H1 (cell line): ENCODE results near the gene IFI16. TPM values are rescaled to one million over a fixed set of nuclear protein-coding genes. Genes with fewer than 3 reads are reported as not detected.

Source experiments
- CTCF ChIA-PET: fragments of 300-600 bp; sonication (Branson Sonifier 250); formaldehyde crosslinking; loops from one replicate; lab custom pipeline; 2021; ENCODE audit not compliant: partially characterized antibody; lab: Charles Lee
- POLR2A ChIA-PET: fragments of 300-600 bp; sonication (Branson Sonifier 250); formaldehyde crosslinking; loops from one replicate; lab custom pipeline; 2021; ENCODE audit warnings: inconsistent platforms; ENCODE audit not compliant: partially characterized antibody; lab: Charles Lee
- DNase-seq, 2 experiments: peaks; one replicate each; pipeline versions ENCODE4 v3.0.0 to v3.0.0-alpha.2; 2010 to 2022; ENCODE audit warnings: low spot score in 2 of 2, low read depth in 1 of 2, mixed read lengths in 1 of 2
- FAIRE-seq: peaks from 2 replicates; lab custom pipeline; 2011; peaks lifted over from hg19 to GRCh38; lab: Jason Lieb, UNC
- H2AFZ ChIP-seq: 2 replicates; pipeline ENCODE4 v1.8.1; 2012; ENCODE audit warnings: low read length, inconsistent platforms
- H2AK5ac ChIP-seq: 2 replicates; pipeline ENCODE4 v1.6.1; 2013; ENCODE audit warnings: low read depth, low read length
- H2BK120ac ChIP-seq: replicated peaks from 2 replicates; pipeline ENCODE3; 2013; ENCODE audit warnings: low read depth, low read length, inconsistent platforms
- H2BK12ac ChIP-seq: 2 replicates; pipeline ENCODE4 v1.6.1; 2013; ENCODE audit warnings: low read depth, low read length
- H2BK15ac ChIP-seq: 2 replicates; pipeline ENCODE4 v1.6.1; 2013; ENCODE audit warnings: low read length
- H2BK20ac ChIP-seq: 2 replicates; pipeline ENCODE4 v1.6.1; 2013; ENCODE audit warnings: low read length
- H2BK5ac ChIP-seq: 2 replicates; pipeline ENCODE4 v1.6.1; 2013; ENCODE audit warnings: low read depth, low read length
- H3K14ac ChIP-seq: 2 replicates; pipeline ENCODE4 v1.6.1; 2013; ENCODE audit warnings: inconsistent platforms; ENCODE audit not compliant: insufficient read length
- H3K18ac ChIP-seq: 2 replicates; pipeline ENCODE4 v1.6.1; 2013; ENCODE audit warnings: low read length; ENCODE audit errors: extremely low read depth
- H3K23ac ChIP-seq: 2 replicates; pipeline ENCODE4 v1.6.1; 2013; ENCODE audit warnings: inconsistent platforms; ENCODE audit not compliant: insufficient read length
- H3K23me2 ChIP-seq: 2 replicates; pipeline ENCODE4 v1.6.1; 2013; ENCODE audit warnings: low read depth, low read length
- H3K27ac ChIP-seq: 2 replicates; pipeline ENCODE4 v1.6.1; 2011; ENCODE audit warnings: low read depth, low read length, inconsistent platforms
- H3K27me3 ChIP-seq, 4 experiments: replicated peaks in 1 of 4; 1 replicate in 1 of 4; 2 replicates in 3 of 4; pipeline versions ENCODE4 v1.6.1 to v1.8.1; 2011 to 2013; ENCODE audit warnings: low read length in 3 of 4, mild to moderate bottlenecking in 3 of 4, inconsistent platforms in 2 of 4, mixed read lengths in 2 of 4, moderate library complexity in 1 of 4; ENCODE audit not compliant: control insufficient read depth in 3 of 4, insufficient read depth in 3 of 4; ENCODE audit errors: extremely low read depth in 1 of 4
- H3K36me3 ChIP-seq, 4 experiments: 2 replicates each; pipeline versions ENCODE4 v1.6.1 to v1.8.1; 2011 to 2013; ENCODE audit warnings: mild to moderate bottlenecking in 4 of 4, low read length in 3 of 4, moderate library complexity in 2 of 4, control low read depth in 1 of 4, inconsistent platforms in 1 of 4; ENCODE audit not compliant: insufficient read depth in 4 of 4, control insufficient read depth in 2 of 4
- H3K4ac ChIP-seq: replicated peaks from 2 replicates; pipeline ENCODE3; 2013; ENCODE audit warnings: low read length, low read depth, mixed read lengths, inconsistent platforms; ENCODE audit not compliant: insufficient read length
- H3K4me1 ChIP-seq, 4 experiments: replicated peaks in 1 of 4; 1 replicate in 1 of 4; 2 replicates in 3 of 4; pipeline versions ENCODE4 v1.6.1 to v1.8.1; 2011 to 2013; ENCODE audit warnings: low read length in 3 of 4, inconsistent platforms in 2 of 4, mixed read lengths in 1 of 4; ENCODE audit not compliant: insufficient read depth in 4 of 4, control insufficient read depth in 3 of 4
- H3K4me2 ChIP-seq, 2 experiments: 2 replicates each; pipeline versions ENCODE4 v1.6.1 to v1.8.1; 2011 to 2013; ENCODE audit warnings: low read depth in 2 of 2, low read length in 2 of 2, control low read depth in 1 of 2, inconsistent platforms in 1 of 2, mild to moderate bottlenecking in 1 of 2; ENCODE audit not compliant: insufficient read depth in 1 of 2
- H3K4me3 ChIP-seq, 4 experiments: fragments of 200-600, 300-600 bp in 1 of 4; sonication (generic), shearing (Covaris generic), sonication (Bioruptor Twin) in 1 of 4; 2 replicates each; pipeline versions ENCODE4 v1.5.1 to v1.8.1; 2011 to 2016; ENCODE audit warnings: low read length in 4 of 4, low read depth in 3 of 4, control low read depth in 2 of 4, inconsistent platforms in 2 of 4, mild to moderate bottlenecking in 2 of 4, mixed read lengths in 1 of 4, moderate library complexity in 1 of 4; ENCODE audit not compliant: insufficient read depth in 2 of 4; ENCODE audit errors: extremely low read depth in 1 of 4
- H3K56ac ChIP-seq: replicated peaks from 2 replicates; pipeline ENCODE3; 2013; ENCODE audit warnings: low read depth, mild to moderate bottlenecking, mixed read lengths, low read length, inconsistent platforms; ENCODE audit not compliant: insufficient read length
- H3K79me1 ChIP-seq: 2 replicates; pipeline ENCODE4 v1.6.1; 2013; ENCODE audit warnings: low read depth, low read length, control low read depth
- H3K79me2 ChIP-seq, 2 experiments: 2 replicates each; pipeline versions ENCODE4 v1.6.1 to v1.8.1; 2012 to 2013; ENCODE audit warnings: low read length in 2 of 2, mild to moderate bottlenecking in 2 of 2, inconsistent platforms in 1 of 2; ENCODE audit not compliant: insufficient read depth in 2 of 2, control insufficient read depth in 1 of 2
- H3K9ac ChIP-seq, 4 experiments: replicated peaks in 1 of 4; 1 replicate in 1 of 4; 2 replicates in 3 of 4; pipeline versions ENCODE4 v1.6.1 to v1.8.1; 2011 to 2013; ENCODE audit warnings: low read depth in 3 of 4, low read length in 3 of 4, control low read depth in 2 of 4, mild to moderate bottlenecking in 2 of 4, moderate library complexity in 2 of 4, inconsistent platforms in 1 of 4; ENCODE audit errors: extremely low read depth in 1 of 4
- H3K9me3 ChIP-seq, 2 experiments: 2 replicates each; pipeline versions ENCODE4 v1.6.1 to v1.8.1; 2012 to 2013; ENCODE audit warnings: mild to moderate bottlenecking in 2 of 2, moderate library complexity in 2 of 2, control low read depth in 1 of 2, inconsistent platforms in 1 of 2, low read depth in 1 of 2, low read length in 1 of 2, mixed read lengths in 1 of 2; ENCODE audit not compliant: insufficient read depth in 2 of 2
- H4K20me1 ChIP-seq, 2 experiments: replicated peaks in 1 of 2; 2 replicates each; pipeline versions ENCODE3 to v1.8.1; 2011 to 2013; ENCODE audit warnings: inconsistent platforms in 2 of 2, low read length in 2 of 2, mild to moderate bottlenecking in 1 of 2; ENCODE audit not compliant: insufficient read depth in 2 of 2, control insufficient read depth in 1 of 2
- H4K5ac ChIP-seq: 2 replicates; pipeline ENCODE4 v1.6.1; 2013; ENCODE audit warnings: low read length, low read depth, mixed read lengths, inconsistent platforms; ENCODE audit not compliant: insufficient read length
- H4K8ac ChIP-seq: 2 replicates; pipeline ENCODE4 v1.8.0; 2013; ENCODE audit warnings: mild to moderate bottlenecking, moderate library complexity, low read length, inconsistent platforms; ENCODE audit not compliant: insufficient read depth; ENCODE audit errors: extremely low read depth
- H4K91ac ChIP-seq: replicated peaks from 2 replicates; pipeline ENCODE3; 2013; ENCODE audit warnings: low read length, mixed read lengths, inconsistent platforms; ENCODE audit not compliant: insufficient read length
- GTF2F1 ChIP-seq: IDR thresholded peaks from 2 replicates; pipeline ENCODE4 v1.6.1; 2012; ENCODE audit warnings: low read depth, low read length, improper control_type of control experiment, borderline replicate concordance
- HDAC6 ChIP-seq: IDR thresholded peaks from one replicate; pipeline ENCODE4 v1.7.1; 2012; ENCODE audit warnings: low read depth, mild to moderate bottlenecking, inconsistent platforms, low read length, moderate library complexity
- SIN3A ChIP-seq, 2 experiments: IDR thresholded peaks in 1 of 2; conservative IDR thresholded peaks in 1 of 2; 2 replicates each; pipeline ENCODE4 v1.6.1; 2011 to 2012; ENCODE audit warnings: low read length in 2 of 2, improper control_type of control experiment in 1 of 2, low read depth in 1 of 2, mild to moderate bottlenecking in 1 of 2
- TAF1 ChIP-seq: IDR thresholded peaks from 2 replicates; pipeline ENCODE4 v1.6.1; 2011; ENCODE audit warnings: mild to moderate bottlenecking, low read depth, low read length
- ZNF274 ChIP-seq: IDR thresholded peaks from 2 replicates; pipeline ENCODE4 v1.7.0; 2012; ENCODE audit warnings: low read length, borderline replicate concordance; ENCODE audit errors: extremely low read depth
- WGBS, 2 experiments: shearing (Covaris generic) in 1 of 2; methylation state at CpG; one replicate each; pipeline versions ENCODE4 v1.1.6 to v1.1.7; 2013 to 2015; ENCODE audit warnings: low lambda C conversion rate in 2 of 2, mixed read lengths in 2 of 2, inconsistent platforms in 1 of 2, low coverage in 1 of 2, missing lambda C conversion rate in 1 of 2; ENCODE audit not compliant: insufficient replicate concordance in 2 of 2, insufficient coverage in 1 of 2, insufficient read length in 1 of 2; ENCODE audit errors: extremely low coverage in 1 of 2, missing lambda C conversion rate in 1 of 2; 5-methylcytosine and 5-hydroxymethylcytosine counted together
- polyA plus RNA-seq, 7 experiments: library from polyadenylated mRNA; depleted of rRNA in 3 of 7; stranded (reverse) in 5 of 7; unstranded in 2 of 7; fragments of >200 nt in 5 of 7; fragments of 200-250 nt in 2 of 7; gene quantifications; 1 replicate in 5 of 7; 2 replicates in 1 of 7; 4 replicates in 1 of 7; pipeline versions ENCODE4 v1.2.1 to v1.2.3, GENCODE V29; 2011 to 2013; ENCODE audit warnings: missing spikeins in 2 of 7, mixed read lengths in 2 of 7
- total RNA-seq: library from RNA; stranded (reverse); fragmentation: NEBNext Ultra II Directional; extraction: Animal tissue kit (Norgen Biotek cat#: 25700); gene quantifications from 2 replicates; pipeline ENCODE4 v1.2.1, GENCODE V29; 2021

IFI16 gene
- total and polyA plus RNA-seq, 2 of the 8 experiments (the other 6 are each of a cell fraction or from before 2014, with no cell fraction given) = 0.63 to 0.74 TPM

- Histone ChIP-seq H3K4me2 (no peak overlapping the region), H2AK5ac (no peak overlapping the region), H2BK20ac (no peak overlapping the region), H2BK5ac (no peak overlapping the region), H4K8ac (no peak overlapping the region), H3K9ac (no peak overlapping the region), H3K56ac (no peak overlapping the region), H4K5ac (no peak overlapping the region), H3K36me3 (no peaks in the 10 kb centered on the region), H2BK120ac (no peak overlapping the region), H3K18ac (no peak overlapping the region), H3K9me3 (no peaks in the 10 kb centered on the region), H2BK15ac (no peak overlapping the region), H3K23me2 (no peaks in the 10 kb centered on the region; the same call in 1 of the 2 replicates), H2BK12ac (no peak overlapping the region), H3K4me3 (no peak overlapping the region), H2AFZ (no peak overlapping the region), H3K27ac (no peak overlapping the region), H3K23ac (no peak overlapping the region), H3K4ac (no peak overlapping the region), H3K4me1 (no peaks in the 10 kb centered on the region), H3K14ac (no peak overlapping the region), H3K79me2 (no peaks in the 10 kb centered on the region), H3K79me1 (no peaks in the 10 kb centered on the region), H4K20me1 (no peaks in the 10 kb centered on the region), H3K27me3 (no peaks in the 10 kb centered on the region; a peak in 1 of 7 replicates), H4K91ac (no peak overlapping the region)
- CTCF ChIA-PET = interaction anchor here (1.0 to 3.4 kb wide), 2 partner anchors 11 to 434 kb away, joined by 3 to 16 read pairs; no protein-coding TSS in a partner anchor
- POLR2A ChIA-PET = no interaction called here
- DNase-seq = no peak
- no peak for FAIRE-seq
- 83% methylated on average over 1 of the region's 1 CpG; no CpG with 5 or more reads in 1 of the 2 experiments for WGBS, 2 experiments
- TF ChIP-seq HDAC6 (no peak), TAF1 (no peak), GTF2F1 (no peak), SIN3A (conservative IDR thresholded peaks at IDR 0.05 in 1 of 2, IDR thresholded peaks at IDR 0.05 in 1 of 2; ENCODE audit: low read depth in 1 of 2, low read length in 2 of 2) (no peak), ZNF274 (no peak)
Observed at GRCh38 chr1:159083013-159083412, 73.3 kb downstream of the IFI16 start.
